Measurements from ENCODE around the gene PCDHB3. TPM values are rescaled to one million over a fixed set of nuclear protein-coding genes. Genes with fewer than 3 reads are reported as not detected.
"Not testable (repeated sequence)": the region's sequence is repeated elsewhere in the genome, so short reads cannot be mapped to it uniquely, and the experiment has no call there.

The PCDHB3 gene
- polyA plus RNA-seq, 4 donors, result 0.31 to 0.68 TPM; not detected in 2

GRCh38 chr5:141121985-141122384 is 21.7 kb downstream of the PCDHB3 start:
- WGBS, 3 donors, result 43 to 52% (median 46%) methylated on average over 12 of the region's 12 CpGs
- Histone ChIP-seq H3K4me1 (ENCODE audit: control insufficient read depth in 3 of 3, insufficient read depth in 2 of 3, low read depth in 1 of 3, low read length in 2 of 3) (no peaks in the 10 kb centered on the region), H3K4me3 (ENCODE audit: low read depth in 1 of 3, low read length in 3 of 3) (no peak overlapping the region), H3K36me3 (ENCODE audit: control insufficient read depth in 3 of 3, insufficient read depth in 2 of 3, low read depth in 1 of 3, low read length in 3 of 3) (no peaks in the 10 kb centered on the region), H3K27ac (ENCODE audit: low read depth in 1 of 3, low read length in 2 of 3) (no peak overlapping the region), H3K27me3 (ENCODE audit: control insufficient read depth in 3 of 3, insufficient read depth in 3 of 3, low read length in 3 of 3) (peaks cover 0 to 5% (median 0%) of the 10 kb centered on the region in 3 donors), H3K9me3 (ENCODE audit: control insufficient read depth in 2 of 2, insufficient read depth in 1 of 2, low read depth in 1 of 2, low read length in 1 of 2) (peaks cover 0 to 15% of the 10 kb centered on the region in 2 donors)
- DNase-seq (no peak), FAIRE-seq (no peak)

GRCh38 chr5:141123396-141124135 is 23.3 kb downstream of the PCDHB3 start:
- not testable (repeated sequence) for H3K4me1 ChIP-seq (ENCODE audit: control insufficient read depth in 3 of 3, insufficient read depth in 2 of 3, low read depth in 1 of 3, low read length in 2 of 3); H3K27ac ChIP-seq (ENCODE audit: low read depth in 1 of 3, low read length in 2 of 3); FAIRE-seq; H3K4me3 ChIP-seq (ENCODE audit: low read depth in 1 of 3, low read length in 3 of 3); H3K36me3 ChIP-seq (ENCODE audit: control insufficient read depth in 3 of 3, insufficient read depth in 2 of 3, low read depth in 1 of 3, low read length in 3 of 3); DNase-seq; H3K27me3 ChIP-seq (ENCODE audit: control insufficient read depth in 3 of 3, insufficient read depth in 3 of 3, low read length in 3 of 3)
- WGBS, 3 donors, result 42 to 66% (median 61%) methylated on average over 17 to 69 of the region's 73 CpGs
- H3K9me3 ChIP-seq (ENCODE audit: control insufficient read depth in 2 of 2, insufficient read depth in 1 of 2, low read depth in 1 of 2, low read length in 1 of 2), result peaks cover 0 to 15% of the 10 kb centered on the region in 2 donors

GRCh38 chr5:141127305-141127704 is 27.0 kb downstream of the PCDHB3 start:
- Histone ChIP-seq H3K27me3 (ENCODE audit: control insufficient read depth in 3 of 3, insufficient read depth in 3 of 3, low read length in 3 of 3) (no peaks in the 10 kb centered on the region), H3K9me3 (ENCODE audit: control insufficient read depth in 2 of 2, insufficient read depth in 1 of 2, low read depth in 1 of 2, low read length in 1 of 2) (peaks cover 0 to 9% of the 10 kb centered on the region in 2 donors), H3K36me3 (ENCODE audit: control insufficient read depth in 3 of 3, insufficient read depth in 2 of 3, low read depth in 1 of 3, low read length in 3 of 3) (no peaks in the 10 kb centered on the region), H3K27ac (ENCODE audit: low read depth in 1 of 3, low read length in 2 of 3) (no peak overlapping the region), H3K4me3 (ENCODE audit: low read depth in 1 of 3, low read length in 3 of 3) (no peak overlapping the region), H3K4me1 (ENCODE audit: control insufficient read depth in 3 of 3, insufficient read depth in 2 of 3, low read depth in 1 of 3, low read length in 2 of 3) (no peaks in the 10 kb centered on the region)
- DNase-seq (no peak), FAIRE-seq (no peak)
- 88 to 95% (median 95%) methylated on average over 1 of the region's 1 CpG for WGBS, 3 donors

GRCh38 chr5:141135030-141135717 is 34.9 kb downstream of the PCDHB3 start, which contains the start of gene PCDHB5:
Gene PCDHB5 (plus strand): TSS chr5:141135206. CDS start chr5:141135435, 229 bp downstream.
- H3K27me3 ChIP-seq (ENCODE audit: control insufficient read depth in 3 of 3, insufficient read depth in 3 of 3, low read length in 3 of 3), result no peaks in the 10 kb centered on the region
- H3K4me1 ChIP-seq (ENCODE audit: control insufficient read depth in 3 of 3, insufficient read depth in 2 of 3, low read depth in 1 of 3, low read length in 2 of 3), result no peaks in the 10 kb centered on the region
- FAIRE-seq (no peak), DNase-seq (no peak)
- H3K9me3 ChIP-seq (ENCODE audit: control insufficient read depth in 2 of 2, insufficient read depth in 1 of 2, low read depth in 1 of 2, low read length in 1 of 2), result peaks cover 1 to 23% of the 10 kb centered on the region in 2 donors
- peak within 1 kb of the TSS in 1 of 3 donors; percentile 9 for H3K4me3 ChIP-seq (ENCODE audit: low read depth in 1 of 3, low read length in 3 of 3)
- 22 to 38% (median 32%) methylated on average over 22 of the region's 22 CpGs for WGBS, 3 donors
- no peak within 1 kb of the TSS for H3K27ac ChIP-seq (ENCODE audit: low read depth in 1 of 3, low read length in 2 of 3)
- no peaks in the 10 kb centered on the region for H3K36me3 ChIP-seq (ENCODE audit: control insufficient read depth in 3 of 3, insufficient read depth in 2 of 3, low read depth in 1 of 3, low read length in 3 of 3)

- Histone ChIP-seq H3K9me3 (ENCODE audit: control insufficient read depth in 2 of 2, insufficient read depth in 1 of 2, low read depth in 1 of 2, low read length in 1 of 2) (peaks cover 1 to 23% of the 10 kb centered on the region in 2 donors), H3K27me3 (ENCODE audit: control insufficient read depth in 3 of 3, insufficient read depth in 3 of 3, low read length in 3 of 3) (no peaks in the 10 kb centered on the region)
- 48 to 61% (median 56%) methylated on average over 19 of the region's 19 CpGs for WGBS, 3 donors
Measured at GRCh38 chr5:141135718-141136266, 35.5 kb downstream of the PCDHB3 start.

GRCh38 chr5:141137346-141137745 is 37.1 kb downstream of the PCDHB3 start:
- WGBS, 3 donors, result 53 to 69% (median 63%) methylated on average over 18 to 34 of the region's 34 CpGs
- H3K27ac ChIP-seq (ENCODE audit: low read depth in 1 of 3, low read length in 2 of 3); DNase-seq; H3K36me3 ChIP-seq (ENCODE audit: control insufficient read depth in 3 of 3, insufficient read depth in 2 of 3, low read depth in 1 of 3, low read length in 3 of 3); H3K27me3 ChIP-seq (ENCODE audit: control insufficient read depth in 3 of 3, insufficient read depth in 3 of 3, low read length in 3 of 3); H3K4me1 ChIP-seq (ENCODE audit: control insufficient read depth in 3 of 3, insufficient read depth in 2 of 3, low read depth in 1 of 3, low read length in 2 of 3); H3K4me3 ChIP-seq (ENCODE audit: low read depth in 1 of 3, low read length in 3 of 3); FAIRE-seq: not testable (repeated sequence)
- H3K9me3 ChIP-seq (ENCODE audit: control insufficient read depth in 2 of 2, insufficient read depth in 1 of 2, low read depth in 1 of 2, low read length in 1 of 2), result peaks cover 1 to 28% of the 10 kb centered on the region in 2 donors

More at GRCh38 chr5:141135718-141136266, 35.5 kb downstream of the PCDHB3 start:
- no peak for DNase-seq
- Histone ChIP-seq H3K36me3 (ENCODE audit: control insufficient read depth in 3 of 3, insufficient read depth in 2 of 3, low read depth in 1 of 3, low read length in 3 of 3) (no peaks in the 10 kb centered on the region), H3K27ac (ENCODE audit: low read depth in 1 of 3, low read length in 2 of 3) (no peak overlapping the region), H3K4me1 (ENCODE audit: control insufficient read depth in 3 of 3, insufficient read depth in 2 of 3, low read depth in 1 of 3, low read length in 2 of 3) (no peaks in the 10 kb centered on the region), H3K4me3 (ENCODE audit: low read depth in 1 of 3, low read length in 3 of 3) (no peak overlapping the region)
- no peak for FAIRE-seq

DNA sequence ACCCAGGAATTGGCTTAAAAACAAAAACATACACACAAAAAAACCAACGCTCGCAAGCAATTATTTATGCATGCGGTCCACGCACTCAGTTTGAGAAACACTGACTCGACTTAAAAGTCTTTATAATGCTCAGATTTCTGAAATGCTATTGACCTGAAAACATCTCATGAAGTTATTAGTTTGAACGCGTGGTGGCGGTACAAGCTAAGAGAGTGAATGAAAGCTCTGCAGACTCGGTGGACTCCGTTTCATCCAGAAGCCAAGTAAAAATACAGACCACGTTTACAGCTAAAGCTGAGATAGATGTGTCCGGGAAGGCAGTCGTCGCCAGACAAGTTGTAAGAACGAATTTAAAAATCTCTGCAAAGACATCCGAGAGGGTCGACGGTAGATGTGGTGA is 49.5 kb downstream of the PCDHB3 start, which contains the start of gene PCDHB6:
Gene PCDHB6, plus strand, starts transcription at position 246 of the 400 bp plus-strand sequence. CDS start 201 bp downstream, outside the sequence.
- no peaks in the 10 kb centered on the region for H3K36me3 ChIP-seq (ENCODE audit: control insufficient read depth in 3 of 3, insufficient read depth in 2 of 3, low read depth in 1 of 3, low read length in 3 of 3)
- no peak within 1 kb of the TSS for H3K27ac ChIP-seq (ENCODE audit: low read depth in 1 of 3, low read length in 2 of 3)
- no peak for FAIRE-seq
- H3K4me1 ChIP-seq (ENCODE audit: control insufficient read depth in 3 of 3, insufficient read depth in 2 of 3, low read depth in 1 of 3, low read length in 2 of 3), result no peaks in the 10 kb centered on the region
- peaks cover 0 to 27% of the 10 kb centered on the region in 2 donors for H3K9me3 ChIP-seq (ENCODE audit: control insufficient read depth in 2 of 2, insufficient read depth in 1 of 2, low read depth in 1 of 2, low read length in 1 of 2)
- H3K4me3 ChIP-seq (ENCODE audit: low read depth in 1 of 3, low read length in 3 of 3), result no peak within 1 kb of the TSS
- H3K27me3 ChIP-seq (ENCODE audit: control insufficient read depth in 3 of 3, insufficient read depth in 3 of 3, low read length in 3 of 3), result no peaks in the 10 kb centered on the region
- DNase-seq, result no peak
- 18 to 32% (median 24%) methylated on average over 18 of the region's 18 CpGs for WGBS, 3 donors

GRCh38 chr5:141150224-141150992 is 50.1 kb downstream of the PCDHB3 start:
- Histone ChIP-seq H3K4me1 (ENCODE audit: control insufficient read depth in 3 of 3, insufficient read depth in 2 of 3, low read depth in 1 of 3, low read length in 2 of 3) (no peaks in the 10 kb centered on the region), H3K4me3 (ENCODE audit: low read depth in 1 of 3, low read length in 3 of 3) (no peak overlapping the region), H3K27ac (ENCODE audit: low read depth in 1 of 3, low read length in 2 of 3) (no peak overlapping the region), H3K27me3 (ENCODE audit: control insufficient read depth in 3 of 3, insufficient read depth in 3 of 3, low read length in 3 of 3) (no peaks in the 10 kb centered on the region), H3K9me3 (ENCODE audit: control insufficient read depth in 2 of 2, insufficient read depth in 1 of 2, low read depth in 1 of 2, low read length in 1 of 2) (peaks cover 0 to 29% of the 10 kb centered on the region in 2 donors), H3K36me3 (ENCODE audit: control insufficient read depth in 3 of 3, insufficient read depth in 2 of 3, low read depth in 1 of 3, low read length in 3 of 3) (no peaks in the 10 kb centered on the region)
- no peak for DNase-seq
- WGBS, 3 donors, result 47 to 61% (median 54%) methylated on average over 33 of the region's 33 CpGs
- FAIRE-seq, result no peak
